Calu3 (cell line): Measurements from ENCODE around the gene FOXB2. TPM values are rescaled to one million over a fixed set of nuclear protein-coding genes. Genes with fewer than 3 reads are reported as not detected.
"Not testable (repeated sequence)": the region's sequence is repeated elsewhere in the genome, so short reads cannot be mapped to it uniquely, and the experiment has no call there.

Experiments used
- Bru-seq: library from RNA; stranded (reverse); fragments of 400-500 nt; gene quantifications from one replicate; lab custom pipeline; 2021; lab: Mats Ljungman, UMichigan
- BruChase-seq, 2 experiments: library from RNA; stranded (reverse); fragments of 400-500 nt; gene quantifications; one replicate each; lab custom pipeline; 2021; lab: Mats Ljungman, UMichigan
- BruUV-seq: library from RNA; stranded (reverse); fragments of 400-500 nt; replicated peaks from 2 replicates; lab custom pipeline; 2021; lab: Mats Ljungman, UMichigan
- CTCF ChIA-PET: fragments of 300-600 bp; sonication (Branson Sonifier 250); formaldehyde crosslinking; loops from one replicate; lab custom pipeline; 2022; ENCODE audit warnings: antibody characterized with exemption; lab: Charles Lee
- DNase-seq: peaks from one replicate; pipeline ENCODE4 v3.0.0; 2022
- H3K27ac Mint-ChIP-seq: one replicate; pipeline ENCODE4 v1.8.0; 2022; ENCODE audit warnings: mixed read lengths; ENCODE audit not compliant: unreplicated experiment
- H3K27me3 Mint-ChIP-seq: one replicate; pipeline ENCODE4 v1.8.0; 2022; ENCODE audit warnings: mixed read lengths; ENCODE audit not compliant: unreplicated experiment
- H3K36me3 Mint-ChIP-seq: one replicate; pipeline ENCODE4 v1.8.0; 2022; ENCODE audit warnings: mild to moderate bottlenecking, moderate library complexity, mixed read lengths; ENCODE audit not compliant: insufficient read depth, unreplicated experiment
- H3K4me1 Mint-ChIP-seq: one replicate; pipeline ENCODE4 v1.8.0; 2022; ENCODE audit warnings: mild to moderate bottlenecking, low read depth, mixed read lengths; ENCODE audit not compliant: unreplicated experiment
- H3K4me3 Mint-ChIP-seq: one replicate; pipeline ENCODE4 v1.8.0; 2022; ENCODE audit warnings: mild to moderate bottlenecking, low read depth, moderate library complexity, mixed read lengths; ENCODE audit not compliant: unreplicated experiment
- H3K9me3 Mint-ChIP-seq: one replicate; pipeline ENCODE4 v1.8.0; 2022; ENCODE audit warnings: low read depth, mixed read lengths; ENCODE audit not compliant: unreplicated experiment
- CTCF ChIP-seq: fragments of 200-600 bp; IDR thresholded peaks from one replicate; pipeline ENCODE4 v1.8.0; 2022; ENCODE audit warnings: antibody characterized with exemption; ENCODE audit not compliant: unreplicated experiment
- intact Hi-C: fragments of 100-400 bp; cut with micrococcal nuclease; formaldehyde crosslinking; loops from one replicate; pipeline ENCODE4 v1.10.0; 2022; ENCODE audit not compliant: unreplicated experiment
- long read RNA-seq: library from polyadenylated mRNA; stranded (forward); transcript quantifications from one replicate; pipeline ENCODE4 v2.0.0, GENCODE V29; 2022
- total RNA-seq: library from RNA; stranded (reverse); gene quantifications from 2 replicates; pipeline ENCODE4 v1.2.3, GENCODE V29; 2022

FOXB2 gene
- total RNA-seq (not detected in 2 replicates), Bru-seq, nascent RNA (not detected), BruChase-seq, experiment 1, labeled RNA remaining after a 6-hour chase (not detected), BruChase-seq, experiment 2, labeled RNA remaining after a 2-hour chase (not detected)
- long read RNA-seq: 0 reads

DNA sequence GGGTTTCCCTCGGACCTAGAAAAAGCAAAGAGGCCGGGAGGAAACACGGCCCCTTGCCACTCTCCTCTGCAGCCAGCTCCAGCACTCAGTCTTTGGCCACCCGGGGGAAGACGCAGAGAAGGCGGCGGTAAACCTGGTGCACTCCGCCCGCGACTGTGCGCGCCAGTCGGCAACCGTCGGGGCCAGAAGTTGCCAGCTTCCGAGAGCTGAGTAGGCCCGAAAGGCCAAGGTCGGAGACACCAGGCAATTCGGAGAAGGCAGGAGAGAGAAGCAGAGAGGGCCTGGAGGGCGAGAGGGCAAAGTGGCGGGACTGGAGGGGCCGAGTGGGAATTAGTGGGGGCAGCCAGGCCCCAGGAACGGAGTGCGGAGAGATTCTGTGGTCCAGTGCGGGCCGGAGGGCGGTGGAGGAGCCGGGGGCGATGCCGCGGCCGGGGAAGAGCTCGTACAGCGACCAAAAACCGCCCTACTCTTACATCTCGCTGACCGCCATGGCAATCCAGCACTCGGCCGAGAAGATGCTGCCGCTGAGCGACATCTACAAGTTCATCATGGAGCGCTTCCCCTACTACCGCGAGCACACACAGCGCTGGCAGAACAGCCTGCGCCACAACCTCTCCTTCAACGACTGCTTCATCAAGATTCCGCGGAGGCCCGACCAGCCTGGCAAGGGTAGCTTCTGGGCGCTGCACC, at the start of gene FOXB2:
Gene FOXB2 (plus strand): TSS at position 420 of the 690 bp plus-strand sequence. CDS start 0 bp downstream, at position 420.
- no peak within 1 kb of the TSS for H3K27ac Mint-ChIP-seq
- peaks cover 7% of the 10 kb centered on the region for H3K4me1 Mint-ChIP-seq
- peaks cover 51% of the 10 kb centered on the region for H3K27me3 Mint-ChIP-seq
- no peaks in the 10 kb centered on the region for H3K9me3 Mint-ChIP-seq
- intact Hi-C loops: no loop called here
- CTCF ChIA-PET: no interaction called here
- TF ChIP-seq CTCF: no peak
- DNase-seq: no peak
- no TSS peak for BruUV-seq
- peak within 1 kb of the TSS; percentile 56 for H3K4me3 Mint-ChIP-seq
- H3K36me3 Mint-ChIP-seq: no peaks in the 10 kb centered on the region

DNA sequence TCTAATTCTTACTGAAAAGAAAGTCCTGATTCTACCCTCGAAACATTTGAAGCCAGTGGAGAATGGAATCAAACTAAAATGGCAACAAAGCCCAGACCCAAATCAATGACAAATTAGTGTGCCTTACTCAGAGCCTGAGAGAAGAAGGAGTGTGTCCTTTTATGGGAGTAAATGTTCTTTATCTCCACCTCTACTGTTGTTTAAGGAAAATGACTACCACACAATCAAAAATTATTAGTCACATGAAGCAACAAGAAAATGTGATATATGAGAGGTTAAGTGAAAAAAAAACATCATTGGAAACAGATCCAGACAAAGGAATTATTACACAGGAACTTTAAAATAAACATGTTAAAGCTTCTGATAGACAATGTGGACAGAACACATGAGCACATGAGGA, 49.7 kb upstream of the FOXB2 start:
- Mint-ChIP-seq H3K4me1 (no peaks in the 10 kb centered on the region), H3K9me3 (no peaks in the 10 kb centered on the region), H3K4me3 (no peak overlapping the region), H3K27ac (no peak overlapping the region), H3K36me3 (no peaks in the 10 kb centered on the region), H3K27me3 (peaks cover 3% of the 10 kb centered on the region)
- TF ChIP-seq CTCF: no peak
- DNase-seq: no peak
- BruUV-seq: no TSS peak
- intact Hi-C loops: no loop called here
- CTCF ChIA-PET: no interaction called here

DNA sequence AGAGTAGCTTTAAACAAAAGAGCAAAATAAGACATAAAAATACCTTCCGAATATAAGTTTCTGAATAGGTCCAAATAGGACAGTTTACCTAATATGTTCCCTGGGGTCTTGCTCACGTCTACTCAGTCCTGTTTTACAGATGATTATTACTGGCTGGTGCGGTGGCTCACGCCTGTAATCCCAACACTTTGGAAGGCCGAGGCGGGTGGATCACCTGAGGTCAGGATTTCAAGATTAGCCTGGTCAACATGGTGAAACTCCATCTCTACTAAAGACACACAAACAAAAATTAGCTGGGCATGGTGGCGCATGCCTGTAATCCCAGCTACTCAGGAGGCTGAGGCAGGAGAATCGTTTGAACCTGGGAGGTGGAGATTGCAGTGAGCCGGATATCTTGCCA, 40.6 kb upstream of the FOXB2 start:
- H3K36me3 Mint-ChIP-seq, intact Hi-C loops: not testable (repeated sequence)
- CTCF ChIA-PET: interaction anchor here (0.6 to 0.8 kb wide), 2 partner anchors 8 to 249 kb away, joined by 3 to 5 read pairs; no protein-coding TSS in a partner anchor

DNA sequence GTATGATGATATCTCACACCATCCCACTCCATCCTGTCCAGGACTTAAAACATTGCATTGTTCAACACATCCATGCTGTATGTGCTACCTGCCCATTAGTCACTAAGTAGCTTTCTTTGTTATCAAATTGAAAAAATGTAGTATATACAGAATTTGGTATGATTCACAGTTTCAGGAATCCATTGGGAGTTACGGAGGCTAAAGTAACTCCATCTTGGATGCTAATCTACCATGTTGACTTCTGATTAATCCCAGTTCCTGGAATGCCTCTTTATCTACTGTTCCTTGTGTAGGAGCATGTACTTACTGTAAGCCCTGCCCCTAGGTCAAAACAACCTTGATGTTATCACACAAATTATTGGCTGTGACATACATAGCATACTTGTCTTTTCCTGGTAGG, 38.9 kb upstream of the FOXB2 start:
- no peak for DNase-seq
- H3K36me3 Mint-ChIP-seq: no peaks in the 10 kb centered on the region
- intact Hi-C loops: no loop called here
- H3K27me3 Mint-ChIP-seq: peaks cover 31% of the 10 kb centered on the region
- no peak overlapping the region for H3K27ac Mint-ChIP-seq
- H3K4me3 Mint-ChIP-seq: no peak overlapping the region
- no TSS peak for BruUV-seq
- CTCF ChIA-PET: no interaction called here
- TF ChIP-seq CTCF: no peak
- no peaks in the 10 kb centered on the region for H3K9me3 Mint-ChIP-seq
- no peaks in the 10 kb centered on the region for H3K4me1 Mint-ChIP-seq

More for the DNA sequence above, 40.6 kb upstream of the FOXB2 start:
- not testable (repeated sequence) for H3K27ac Mint-ChIP-seq, H3K4me3 Mint-ChIP-seq, DNase-seq, H3K4me1 Mint-ChIP-seq, BruUV-seq, H3K9me3 Mint-ChIP-seq
- H3K27me3 Mint-ChIP-seq: peaks cover 33% of the 10 kb centered on the region

GRCh38 chr9:76984486-76984885, 35.0 kb upstream of the FOXB2 start:
- Mint-ChIP-seq H3K9me3 (no peaks in the 10 kb centered on the region), H3K36me3 (no peaks in the 10 kb centered on the region), H3K4me1 (no peaks in the 10 kb centered on the region), H3K27ac (no peak overlapping the region), H3K4me3 (no peak overlapping the region), H3K27me3 (peaks cover 17% of the 10 kb centered on the region)
- BruUV-seq: no TSS peak
- intact Hi-C loops: no loop called here
- TF ChIP-seq CTCF: no peak
- DNase-seq: no peak
- CTCF ChIA-PET: no interaction called here
